Measurements from ENCODE around the gene PTCD2. TPM values are rescaled to one million over a fixed set of nuclear protein-coding genes. Genes with fewer than 3 reads are reported as not detected.
"Not testable (repeated sequence)": the region's sequence is repeated elsewhere in the genome, so short reads cannot be mapped to it uniquely, and the experiment has no call there.

Gene PTCD2
- polyA plus RNA-seq, 5 donors = 8.3 to 14.0 (median 12.3) TPM

DNA sequence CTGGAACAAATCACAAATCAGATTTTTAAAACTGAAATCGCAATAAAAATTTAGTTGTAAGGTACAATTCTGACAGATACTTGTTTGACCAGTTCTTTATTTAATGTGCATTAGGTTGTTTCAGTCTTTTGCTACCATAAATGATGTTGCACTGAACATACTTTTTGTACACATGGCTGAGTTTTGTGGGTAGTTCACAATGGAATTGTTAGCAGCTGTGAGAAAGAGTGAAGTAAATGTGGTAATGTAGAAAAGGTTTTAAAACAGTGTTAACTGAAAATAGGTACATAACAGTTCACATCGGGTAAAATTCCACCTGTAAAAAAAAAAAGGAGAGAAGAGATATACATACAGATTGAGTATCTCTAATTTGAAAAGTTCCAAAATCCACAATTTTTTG is 25.7 kb upstream of the PTCD2 start:
- no peak for DNase-seq

- DNase-seq = no peak
These were observed 24.6 kb upstream of the PTCD2 start for GRCh38 chr5:72295539-72295938.

- no peak for DNase-seq
These were observed 23.9 kb upstream of the PTCD2 start for GRCh38 chr5:72296256-72296655.

DNA sequence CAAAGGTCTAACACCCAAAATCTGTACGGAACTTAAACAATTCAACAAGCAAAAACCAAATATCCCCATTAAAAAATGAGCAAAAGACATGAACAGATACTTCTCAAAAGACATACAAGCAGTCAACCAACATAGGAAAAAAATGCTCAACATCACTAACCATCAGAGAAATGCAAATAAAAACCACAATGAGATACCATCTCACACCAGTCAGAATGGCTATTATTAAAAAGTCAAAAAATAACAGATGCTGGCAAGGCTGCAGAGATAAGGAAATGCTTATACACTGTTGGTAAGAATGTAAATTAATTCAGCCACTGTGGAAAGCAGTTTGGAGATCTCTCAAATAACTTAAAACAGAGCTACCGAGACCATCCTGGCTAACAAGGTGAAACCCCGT is 22.0 kb upstream of the PTCD2 start:
- DNase-seq = not testable (repeated sequence)

- DNase-seq = no peak
These were observed 21.5 kb upstream of the PTCD2 start for GRCh38 chr5:72298711-72299110.

DNA sequence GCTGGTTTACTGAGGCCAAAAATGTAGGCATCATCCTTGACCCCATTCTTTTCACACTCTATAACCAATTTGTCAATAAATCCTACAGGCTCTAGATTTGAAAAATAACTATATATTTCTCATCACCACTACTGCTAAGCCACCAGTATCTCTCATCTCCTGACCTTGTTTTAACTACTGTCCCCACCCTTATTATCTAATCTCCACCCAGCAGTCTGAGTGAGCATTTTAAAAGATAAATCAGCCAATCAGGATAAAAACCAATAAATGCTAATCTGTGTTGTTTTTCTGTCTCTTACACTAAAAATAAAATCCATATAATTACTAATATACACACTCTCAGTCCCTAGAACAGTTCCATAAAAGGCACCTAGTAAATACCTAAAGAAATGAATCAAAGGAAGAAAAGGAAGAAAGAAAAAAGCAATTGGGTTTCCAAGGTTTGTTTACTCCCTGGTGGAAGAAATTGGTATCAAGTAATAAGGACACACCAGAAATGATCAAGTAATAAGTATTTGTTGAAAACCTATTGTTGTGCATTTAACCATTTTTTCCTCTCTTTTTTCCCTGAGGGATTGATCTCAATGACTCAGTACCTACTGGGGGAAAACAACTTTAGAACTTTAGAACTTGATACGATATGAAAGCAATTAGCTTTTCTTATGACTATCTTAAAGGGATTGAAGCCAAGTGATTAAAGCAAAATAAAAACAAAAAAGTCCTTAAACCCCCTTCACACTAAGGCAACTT is 19.4 kb upstream of the PTCD2 start:
- no peak for DNase-seq

GRCh38 chr5:72301557-72301956 is 18.6 kb upstream of the PTCD2 start:
- no peak for DNase-seq

DNA sequence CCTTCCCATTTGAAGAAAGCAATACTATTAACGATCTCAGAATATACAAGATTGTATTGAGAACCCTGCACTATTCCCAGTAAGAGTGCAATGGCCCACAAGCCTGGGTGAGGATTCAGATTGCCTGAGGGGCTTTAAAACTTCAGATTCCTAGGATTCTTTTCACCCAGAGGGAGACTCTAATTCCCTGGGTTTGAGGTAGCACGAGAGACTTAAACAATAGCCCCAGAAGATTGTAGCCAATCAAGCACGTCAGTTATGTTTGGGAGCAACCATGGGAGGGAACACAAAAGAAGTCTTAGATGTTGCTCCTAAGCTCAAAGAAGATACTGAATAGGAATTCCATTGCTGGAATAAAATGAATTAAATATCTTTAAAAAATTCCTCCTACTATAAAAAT is 18.0 kb upstream of the PTCD2 start:
- DNase-seq = no peak

GRCh38 chr5:72305194-72306142 is 14.7 kb upstream of the PTCD2 start:
- DNase-seq = no peak

- no peak for DNase-seq
These were observed 12.6 kb upstream of the PTCD2 start for GRCh38 chr5:72307573-72307967.

GRCh38 chr5:72307968-72308852 is 12.0 kb upstream of the PTCD2 start:
- peak; percentile 97 for DNase-seq

DNA sequence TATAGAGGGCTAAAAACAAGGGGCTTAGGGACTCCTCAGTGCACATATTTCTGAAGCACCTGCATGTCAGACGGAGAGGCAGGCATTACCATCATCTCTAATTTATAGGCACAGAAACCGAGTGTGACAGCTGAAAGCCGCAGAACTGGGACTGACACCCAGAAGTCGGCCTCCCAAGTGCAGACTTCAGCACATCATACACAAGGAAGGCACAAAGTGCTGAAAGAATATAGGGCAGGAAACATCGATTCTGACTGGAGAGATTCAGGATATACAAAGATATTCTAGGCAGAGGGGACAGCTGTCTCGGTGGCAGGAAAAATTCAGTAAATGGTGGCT is 11.4 kb upstream of the PTCD2 start:
- no peak for DNase-seq

DNA sequence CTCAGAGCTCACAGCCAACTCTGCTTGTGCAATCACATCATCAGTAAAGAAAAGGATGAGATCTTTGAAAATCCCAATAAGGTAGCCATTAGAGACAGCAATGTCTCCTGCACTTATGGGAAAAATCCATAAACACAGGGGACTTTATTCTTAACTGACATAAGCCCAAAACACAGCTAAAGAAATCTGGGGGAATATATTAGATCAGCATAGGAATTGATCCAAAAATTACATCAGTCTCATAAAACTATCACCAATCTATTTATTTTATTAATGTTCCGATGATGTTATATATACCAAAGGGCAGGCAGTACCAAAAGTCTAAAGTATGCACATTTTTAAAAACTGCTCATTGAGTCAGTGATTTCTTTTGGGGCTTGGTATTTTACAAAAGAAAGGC is 7.0 kb upstream of the PTCD2 start:
- DNase-seq = no peak

GRCh38 chr5:72314571-72315172 is 5.5 kb upstream of the PTCD2 start:
- DNase-seq = peak in 1 of 2 donors; percentile 24

GRCh38 chr5:72319435-72319975 is 668 bp upstream of the PTCD2 start:
- not testable (repeated sequence) for DNase-seq

GRCh38 chr5:72324189-72324825 is 4.1 kb downstream of the PTCD2 start:
- no peak for DNase-seq

DNA sequence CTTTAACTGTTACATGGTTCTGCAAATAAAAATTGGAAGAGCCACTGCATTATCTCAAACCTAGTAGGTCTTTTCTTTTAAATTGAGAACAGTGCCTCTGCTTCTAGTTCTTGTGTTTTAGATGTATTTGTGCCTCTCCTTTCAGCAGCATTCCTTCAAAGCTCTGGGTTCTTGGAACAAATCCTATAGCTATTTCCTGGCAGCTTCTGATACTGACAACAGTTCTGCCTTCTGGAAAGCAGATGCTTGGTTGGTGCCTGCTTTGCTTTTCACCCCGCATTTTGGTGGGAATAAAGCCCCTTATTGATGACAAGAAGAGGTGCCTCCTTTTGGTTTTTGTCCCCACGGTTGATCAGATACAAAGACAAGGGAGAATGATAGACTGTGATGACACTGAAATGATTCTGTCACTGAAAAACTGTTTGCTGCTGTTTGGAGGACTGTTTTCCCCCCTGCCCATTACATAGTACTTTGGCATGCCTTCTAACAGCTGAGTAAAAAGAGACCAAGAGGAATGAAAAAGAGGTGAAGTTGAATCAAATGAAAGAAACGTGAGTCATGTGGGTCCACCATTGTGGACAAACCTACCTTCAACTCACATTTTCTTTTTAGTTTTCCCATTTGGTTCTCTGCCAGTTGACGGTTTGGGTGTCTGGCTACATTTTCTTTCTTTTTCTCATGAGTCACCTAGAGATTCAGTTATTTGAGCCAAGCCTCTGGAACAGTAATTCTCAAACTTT is 5.6 kb downstream of the PTCD2 start:
- no peak for DNase-seq

DNA sequence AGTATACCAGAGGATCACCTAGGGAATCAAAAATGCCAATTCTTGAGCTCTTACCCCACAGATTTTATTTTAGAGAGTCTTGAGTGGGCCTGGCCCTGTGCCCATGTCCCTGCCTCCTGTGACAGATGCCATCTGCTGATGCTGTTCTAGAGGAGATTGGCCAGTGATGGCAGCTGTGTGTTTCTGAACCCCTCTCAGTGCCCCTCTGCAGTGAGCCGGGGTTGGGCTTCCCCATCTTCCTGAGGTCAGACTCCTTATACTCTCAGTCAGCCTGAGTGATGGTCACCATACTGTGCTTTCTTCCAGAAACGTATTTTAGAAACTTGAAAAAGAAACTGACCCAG is 6.1 kb downstream of the PTCD2 start:
- no peak for DNase-seq

DNA sequence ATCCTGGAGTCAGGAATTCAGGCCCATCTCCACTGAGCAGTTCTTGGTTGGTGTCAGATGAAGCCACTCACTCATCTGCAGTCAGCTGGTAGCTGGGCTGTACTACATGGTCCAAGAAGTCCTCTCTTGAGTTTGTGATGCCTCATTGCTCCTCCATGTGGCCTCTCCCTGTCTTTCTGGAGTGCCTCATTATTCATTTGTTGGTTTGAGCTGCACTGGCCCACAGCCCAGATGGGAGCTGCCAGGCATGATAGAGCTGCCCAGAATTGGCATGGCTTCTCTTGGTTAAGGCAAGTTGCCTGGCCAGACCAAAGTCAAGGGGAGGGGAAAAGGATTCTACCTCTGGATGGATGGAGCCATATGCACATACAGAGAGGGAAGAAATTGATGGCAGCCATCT is 8.0 kb downstream of the PTCD2 start:
- DNase-seq = no peak

- DNase-seq = no peak
These were observed 10.5 kb downstream of the PTCD2 start for GRCh38 chr5:72330712-72331111.

Measured in right lung (tissue), 5 donors.